Measurements from ENCODE around the gene UTP15. TPM values are rescaled to one million over a fixed set of nuclear protein-coding genes. Genes with fewer than 3 reads are reported as not detected.

Gene UTP15, protein sequence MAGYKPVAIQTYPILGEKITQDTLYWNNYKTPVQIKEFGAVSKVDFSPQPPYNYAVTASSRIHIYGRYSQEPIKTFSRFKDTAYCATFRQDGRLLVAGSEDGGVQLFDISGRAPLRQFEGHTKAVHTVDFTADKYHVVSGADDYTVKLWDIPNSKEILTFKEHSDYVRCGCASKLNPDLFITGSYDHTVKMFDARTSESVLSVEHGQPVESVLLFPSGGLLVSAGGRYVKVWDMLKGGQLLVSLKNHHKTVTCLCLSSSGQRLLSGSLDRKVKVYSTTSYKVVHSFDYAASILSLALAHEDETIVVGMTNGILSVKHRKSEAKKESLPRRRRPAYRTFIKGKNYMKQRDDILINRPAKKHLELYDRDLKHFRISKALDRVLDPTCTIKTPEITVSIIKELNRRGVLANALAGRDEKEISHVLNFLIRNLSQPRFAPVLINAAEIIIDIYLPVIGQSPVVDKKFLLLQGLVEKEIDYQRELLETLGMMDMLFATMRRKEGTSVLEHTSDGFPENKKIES
- polyA plus RNA-seq (ENCODE audit: insufficient read length in 10 of 10), result 10 to 100 TPM in 9 of 10 donors, 1 to 10 TPM in 1; 9.2 to 16.0 (median 12.2) TPM
- long read RNA-seq, donor 1, partial matches to known transcripts, result 0 of 3 reads
- long read RNA-seq, donor 1, other reads (novel, unspliced or antisense), result 0 of 3 reads
- long read RNA-seq, donor 2, partial matches to known transcripts, result 19 of 20 reads
- long read RNA-seq, donor 2, other reads (novel, unspliced or antisense), result 0 of 20 reads
- long read RNA-seq, donor 3, result 0 reads
- long read RNA-seq, donor 4, partial matches to known transcripts, result 0 of 1 reads
- long read RNA-seq, donor 4, other reads (novel, unspliced or antisense), result 0 of 1 reads
- long read RNA-seq, donor 5, partial matches to known transcripts, result 0 of 3 reads
- long read RNA-seq, donor 5, other reads (novel, unspliced or antisense), result 0 of 3 reads
- long read RNA-seq, donor 6, partial matches to known transcripts, result 0 of 1 reads
- long read RNA-seq, donor 6, other reads (novel, unspliced or antisense), result 0 of 1 reads
- long read RNA-seq, donor 7, partial matches to known transcripts, result 0 of 2 reads
- long read RNA-seq, donor 7, other reads (novel, unspliced or antisense), result 0 of 2 reads
- long read RNA-seq, donor 8, result 0 reads
- long read RNA-seq, donor 9, result 0 reads

DNA sequence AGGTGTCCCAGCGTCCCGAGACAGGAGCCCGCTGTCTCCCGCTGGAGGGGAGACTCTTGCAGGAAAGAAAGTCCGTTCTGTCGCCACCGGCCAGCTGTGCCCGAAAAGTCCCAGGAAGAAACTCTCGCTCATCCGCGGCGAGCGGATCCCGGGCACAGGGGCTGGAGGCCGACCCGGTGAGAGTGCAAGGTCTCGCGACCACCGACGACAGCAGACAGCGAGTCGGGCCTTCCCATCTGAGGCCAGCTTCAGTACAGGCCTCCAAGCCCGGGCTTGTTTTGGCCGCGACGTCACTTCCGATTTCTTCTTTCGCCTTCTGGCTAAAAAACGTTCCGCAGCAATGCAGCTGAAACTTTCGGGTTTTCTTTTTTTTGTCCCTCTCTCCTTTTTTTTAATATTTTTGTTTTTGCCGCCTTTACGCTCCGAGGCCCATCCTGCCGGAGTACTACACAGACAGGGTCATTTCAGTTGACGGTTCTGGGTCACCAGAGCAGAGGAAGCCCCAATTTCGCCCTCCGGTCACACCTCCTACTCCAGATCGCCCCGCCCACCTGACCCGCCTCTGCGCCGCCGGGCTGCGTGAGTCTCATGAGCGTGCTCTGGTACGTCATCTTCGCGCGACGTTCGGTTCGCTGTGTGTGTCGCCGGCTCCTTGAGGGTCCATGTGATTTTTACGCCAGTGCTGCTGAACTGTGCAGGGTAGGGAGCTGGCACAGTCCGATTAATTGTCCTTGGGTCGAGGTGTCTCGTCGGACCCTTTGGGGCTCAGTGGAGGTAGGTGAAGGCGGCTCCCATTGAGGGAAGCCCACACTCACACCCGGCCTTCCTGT lies at the start of gene UTP15, which contains the start of gene ANKRA2:
Gene UTP15, plus strand, starts transcription at position 605 of the 830 bp plus-strand sequence. CDS start 1,602 bp downstream, outside the sequence.
Gene ANKRA2, minus strand, starts transcription at position 501 of the 830 bp plus-strand sequence. CDS start 2,758 bp downstream, outside the sequence.
- DNase-seq, result peak; percentile 99 to 100 (median 99)

DNA sequence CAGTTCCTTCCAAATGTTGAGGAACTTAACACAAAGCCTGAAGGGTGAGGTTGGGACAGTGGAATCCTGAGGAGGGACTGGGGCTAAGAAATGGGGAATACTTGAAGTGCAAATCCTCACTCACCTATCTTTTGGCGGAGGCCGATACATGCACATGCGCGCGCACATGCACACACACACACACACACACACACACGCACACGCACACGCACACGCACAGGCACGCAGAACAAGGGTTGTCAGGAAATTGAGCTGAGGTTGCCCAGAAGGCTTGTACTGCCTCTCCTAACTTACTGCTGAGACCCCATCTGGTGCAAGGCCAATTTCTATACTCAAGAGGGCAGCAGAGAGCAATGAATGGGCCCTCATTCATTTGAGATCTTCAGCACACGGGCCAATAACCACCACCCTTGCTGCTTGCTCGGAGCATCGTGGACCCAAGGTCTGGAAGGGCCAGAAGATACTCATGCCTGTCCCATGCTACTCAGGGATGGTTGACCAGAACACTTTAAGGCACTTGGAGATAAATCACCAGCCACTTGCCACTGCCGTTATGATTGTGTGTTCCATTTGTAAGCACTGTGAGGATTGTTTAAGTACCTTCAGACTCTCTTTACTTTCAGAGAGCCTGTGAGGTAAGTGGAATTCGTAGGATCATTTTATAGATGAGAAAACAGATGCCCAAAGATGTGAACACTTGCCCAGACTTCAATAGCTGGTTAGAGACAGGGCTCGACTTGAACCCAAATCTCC lies 45.8 kb upstream of the UTP15 start:
- DNase-seq, result peak; percentile 70 to 84 (median 71)

DNA sequence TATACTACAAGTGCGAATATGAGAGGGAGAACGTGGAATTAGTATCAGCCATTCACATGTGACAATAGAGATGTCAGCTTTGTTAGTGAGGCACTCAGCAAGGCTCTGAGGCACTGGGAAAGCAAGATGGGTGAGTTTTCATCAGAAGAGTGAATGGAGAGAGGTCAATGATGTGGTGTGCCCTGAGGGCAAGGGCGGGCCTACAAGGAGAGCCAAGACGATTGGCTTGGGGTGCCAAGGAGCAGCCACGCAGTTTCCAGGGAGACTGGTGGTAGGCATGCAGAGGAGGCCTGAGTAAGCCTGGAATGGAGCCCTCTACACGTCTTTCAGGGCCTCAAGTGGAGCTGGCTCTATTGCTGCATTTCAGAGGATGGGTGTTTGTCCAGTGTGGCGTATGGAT lies 42.6 kb upstream of the UTP15 start:
- no peak for DNase-seq

DNA sequence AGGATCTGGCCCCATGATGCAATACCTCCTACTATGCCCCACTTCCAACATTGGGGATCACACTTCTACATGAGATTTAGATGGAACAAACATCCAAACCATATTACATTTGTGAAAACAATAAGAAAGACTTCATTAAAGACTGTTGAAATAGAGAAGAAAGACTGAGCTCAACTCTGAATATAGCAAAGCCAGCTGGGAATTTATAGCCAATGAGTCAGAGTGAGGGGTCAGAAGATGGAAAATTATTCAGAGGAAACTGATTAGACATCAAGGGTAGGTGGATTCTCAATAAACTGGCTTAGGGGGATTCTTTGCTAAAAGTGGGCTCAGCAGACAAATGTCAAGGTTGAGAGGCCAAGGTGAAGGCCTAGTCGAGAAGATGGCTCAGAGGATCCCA lies 41.7 kb upstream of the UTP15 start:
- DNase-seq, result no peak

DNA sequence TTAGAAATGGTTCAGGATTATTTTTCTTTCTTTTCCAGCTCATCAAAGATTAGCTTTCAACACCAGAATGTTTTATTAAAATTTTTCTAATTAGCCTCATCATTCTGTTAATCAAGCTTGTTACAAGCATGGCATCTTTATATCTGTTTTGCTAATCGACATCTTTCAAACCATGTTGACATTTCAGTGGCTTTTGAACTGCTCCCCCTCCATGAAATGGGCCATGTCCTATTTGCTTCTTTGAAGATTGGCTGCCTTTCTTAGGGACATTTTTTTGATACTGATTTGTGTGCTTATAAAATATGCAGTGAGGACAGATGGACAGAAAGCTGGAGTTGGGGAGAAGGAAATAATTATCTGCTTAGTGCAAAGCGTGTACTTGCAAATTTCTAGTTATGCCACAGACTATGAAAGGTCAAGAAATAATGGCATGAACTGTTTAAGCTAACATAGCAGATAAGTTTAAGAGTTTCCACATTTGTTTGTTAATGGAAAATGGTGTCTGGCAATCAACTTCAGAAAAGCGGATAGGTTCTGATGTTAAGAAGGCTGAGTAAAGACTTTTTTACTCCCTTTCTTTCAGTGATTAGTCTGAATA lies 39.8 kb upstream of the UTP15 start:
- no peak for DNase-seq

DNA sequence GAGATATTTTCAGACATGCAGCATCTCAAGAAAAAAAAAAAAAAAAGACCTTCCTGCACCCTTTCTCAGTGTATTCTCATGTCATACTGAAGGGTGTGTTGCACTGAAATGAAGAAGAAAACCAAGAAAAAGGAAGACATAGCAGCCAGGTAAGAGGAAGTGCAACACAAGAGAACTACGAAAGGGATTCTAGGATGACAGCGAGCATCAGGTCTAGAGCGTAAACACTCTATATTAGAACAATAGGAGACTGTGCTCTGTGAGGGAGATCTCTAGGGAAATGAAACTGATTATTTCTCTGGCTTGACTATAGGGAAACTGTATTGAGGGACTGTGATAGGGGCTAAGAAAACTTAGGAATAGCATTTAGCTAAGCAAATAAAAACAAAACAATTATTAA lies 37.3 kb upstream of the UTP15 start:
- DNase-seq, result no peak

DNA sequence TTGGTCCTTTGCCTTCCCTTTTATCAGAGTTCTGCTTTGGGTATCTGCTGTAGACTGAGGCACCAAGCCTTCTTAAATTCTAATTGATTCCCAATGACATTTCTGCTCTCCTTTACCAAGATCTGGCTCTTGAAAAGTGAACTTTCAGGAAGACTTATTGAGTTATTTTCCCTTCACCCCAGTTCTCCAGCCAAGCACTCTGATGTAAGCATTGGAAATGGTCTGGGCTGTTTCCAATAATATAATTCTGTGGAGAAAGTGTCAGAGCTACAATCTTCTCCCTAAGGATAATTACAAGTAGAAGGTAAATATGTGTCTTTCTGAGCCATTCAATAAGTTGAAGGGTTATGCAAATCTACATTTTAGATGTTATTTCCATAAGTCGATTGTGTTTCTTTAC lies 36.5 kb upstream of the UTP15 start:
- no peak for DNase-seq

DNA sequence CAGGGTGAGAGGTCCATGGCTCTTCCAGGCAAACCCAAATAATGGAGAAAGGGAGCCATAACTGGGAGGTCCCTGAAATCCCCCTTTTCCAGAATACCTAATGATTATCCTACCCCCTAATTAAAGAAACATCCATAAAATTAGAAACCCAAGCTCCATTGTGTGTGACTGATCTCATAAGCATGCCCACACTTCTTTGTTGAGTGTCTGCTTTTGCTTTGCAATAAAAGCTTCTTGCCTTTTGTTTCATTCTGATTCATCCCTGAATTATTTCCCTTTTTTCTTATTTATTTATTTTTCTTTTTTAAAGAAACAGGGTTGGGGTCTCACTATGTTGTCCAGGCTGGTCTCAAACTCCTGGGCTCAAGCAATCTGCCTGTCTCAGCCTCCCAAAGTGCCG lies 34.2 kb upstream of the UTP15 start:
- DNase-seq, result no peak

DNA sequence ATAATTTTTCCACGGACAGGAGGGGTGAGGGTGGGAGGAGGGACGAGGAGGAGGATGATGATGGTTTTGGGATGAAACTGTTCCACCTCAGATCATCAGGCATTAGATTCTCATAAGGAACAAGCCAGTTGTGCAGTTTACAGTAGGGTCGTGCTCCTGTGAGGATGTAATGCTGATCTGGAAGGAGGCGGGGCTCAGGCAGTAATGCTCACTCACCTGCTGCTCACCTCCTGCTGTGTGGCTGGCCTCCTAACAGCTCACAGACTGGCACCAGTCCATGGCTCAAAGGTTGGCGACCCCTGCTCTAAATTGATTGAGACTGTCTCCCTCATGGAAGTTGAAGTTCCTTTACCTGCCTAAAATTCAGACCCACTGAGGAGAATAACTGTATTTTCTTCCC lies 33.3 kb upstream of the UTP15 start:
- no peak for DNase-seq

DNA sequence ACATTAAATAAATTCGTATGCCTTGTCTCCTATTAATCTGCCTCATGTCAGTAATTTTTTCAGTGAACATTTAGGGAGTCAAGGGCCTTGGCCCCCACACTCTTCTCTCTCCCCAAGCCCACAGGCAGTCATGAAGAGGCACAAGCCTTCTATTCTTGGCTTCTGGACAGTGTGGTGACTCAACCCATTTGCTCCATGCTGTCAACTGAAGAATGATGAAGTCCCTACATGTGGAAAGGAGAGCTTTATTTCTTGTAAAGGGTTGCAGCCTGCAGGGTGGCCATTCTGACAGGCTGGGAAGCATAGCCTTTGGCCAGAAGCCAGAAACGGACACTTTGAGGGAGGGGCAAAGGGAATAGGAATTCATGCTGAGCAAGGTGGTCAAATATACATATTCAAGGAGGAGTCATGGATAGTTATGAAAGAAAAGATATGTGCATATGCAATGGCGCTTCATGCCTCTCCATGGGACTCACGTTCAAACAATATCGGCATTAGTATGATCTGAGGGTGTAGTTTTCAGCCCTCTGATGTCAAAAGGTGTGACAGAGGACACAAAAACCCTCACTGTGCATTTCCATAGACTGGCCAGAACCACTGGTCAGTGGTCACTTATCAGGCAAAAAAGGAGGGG lies 31.4 kb upstream of the UTP15 start:
- DNase-seq, result no peak

DNA sequence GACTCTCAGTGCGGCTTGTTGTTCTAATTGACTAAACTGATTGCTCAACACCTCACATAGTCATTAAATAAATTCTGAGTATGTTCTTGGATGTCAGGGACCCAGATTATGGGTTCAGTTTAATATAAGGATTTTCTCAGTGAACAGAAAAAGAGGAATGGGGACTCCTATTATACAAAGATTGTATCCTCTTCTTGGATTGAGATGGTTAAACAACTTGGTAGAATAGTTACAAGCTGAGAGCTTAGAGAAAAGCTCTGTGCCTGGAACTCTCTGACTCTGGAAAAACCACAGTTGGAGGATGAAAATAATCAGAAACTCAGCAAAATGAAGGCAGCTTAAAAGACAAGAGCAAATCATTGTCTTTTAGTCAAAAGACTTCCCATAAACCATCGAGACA lies 30.6 kb upstream of the UTP15 start:
- DNase-seq, result no peak

DNA sequence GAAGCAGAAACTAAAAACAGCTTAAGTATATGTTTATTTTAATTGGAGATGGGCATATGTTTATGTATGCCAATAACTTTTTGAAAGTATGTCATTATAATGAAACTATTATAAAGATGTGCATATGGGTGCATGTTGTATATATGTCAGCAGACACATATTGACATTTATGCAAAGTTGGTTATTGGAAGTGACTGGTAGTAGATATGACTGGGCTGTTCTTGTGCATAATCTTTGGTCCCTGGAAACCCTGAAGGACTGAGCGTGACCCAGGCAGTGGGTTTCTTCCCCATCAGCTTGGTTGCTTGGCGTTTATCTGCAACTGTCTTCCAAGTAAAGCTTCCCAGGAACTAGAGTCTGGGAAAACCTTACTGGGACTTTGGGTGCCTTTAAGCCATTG lies 25.8 kb upstream of the UTP15 start:
- DNase-seq, result no peak

DNA sequence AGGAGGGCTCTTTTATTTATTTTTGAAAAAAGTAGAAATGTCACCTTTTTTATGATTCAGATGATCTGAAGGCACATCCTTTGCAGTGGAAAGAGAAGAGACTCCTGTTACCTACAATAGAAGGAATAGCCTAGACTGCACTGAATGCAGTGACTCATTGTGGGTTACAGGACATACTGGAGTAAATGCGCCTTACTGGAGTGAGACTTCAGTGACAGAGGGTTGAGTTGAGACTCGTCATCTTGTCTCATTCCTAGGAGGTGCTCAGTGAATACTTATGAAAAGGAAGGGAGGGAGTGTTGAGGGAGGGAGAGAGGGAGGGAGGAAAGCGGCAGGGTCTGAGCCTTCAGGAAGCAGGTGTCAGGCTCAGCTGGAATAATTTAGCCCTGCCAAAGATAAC lies 25.4 kb upstream of the UTP15 start:
- DNase-seq, result peak in 1 of 3 donors; percentile 33

DNA sequence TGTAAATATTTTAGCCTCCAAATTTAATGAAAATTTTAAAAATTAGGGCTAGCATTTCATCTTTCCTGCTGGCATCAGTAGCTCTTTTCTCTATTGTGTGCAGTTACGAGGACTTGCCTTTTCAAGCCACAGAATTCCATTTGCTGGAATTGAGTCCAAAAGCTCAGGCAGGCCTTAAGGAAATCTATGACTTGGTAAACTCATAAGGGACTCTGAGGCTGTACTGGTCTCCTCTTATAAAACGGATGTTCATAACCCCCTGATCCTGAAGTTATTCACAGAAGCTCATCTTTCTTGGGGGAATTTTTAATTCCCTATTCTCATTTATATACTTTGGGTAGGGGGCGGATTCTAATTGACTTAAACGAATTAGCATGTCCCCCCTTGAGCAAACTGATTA lies 23.5 kb upstream of the UTP15 start:
- DNase-seq, result no peak

DNA sequence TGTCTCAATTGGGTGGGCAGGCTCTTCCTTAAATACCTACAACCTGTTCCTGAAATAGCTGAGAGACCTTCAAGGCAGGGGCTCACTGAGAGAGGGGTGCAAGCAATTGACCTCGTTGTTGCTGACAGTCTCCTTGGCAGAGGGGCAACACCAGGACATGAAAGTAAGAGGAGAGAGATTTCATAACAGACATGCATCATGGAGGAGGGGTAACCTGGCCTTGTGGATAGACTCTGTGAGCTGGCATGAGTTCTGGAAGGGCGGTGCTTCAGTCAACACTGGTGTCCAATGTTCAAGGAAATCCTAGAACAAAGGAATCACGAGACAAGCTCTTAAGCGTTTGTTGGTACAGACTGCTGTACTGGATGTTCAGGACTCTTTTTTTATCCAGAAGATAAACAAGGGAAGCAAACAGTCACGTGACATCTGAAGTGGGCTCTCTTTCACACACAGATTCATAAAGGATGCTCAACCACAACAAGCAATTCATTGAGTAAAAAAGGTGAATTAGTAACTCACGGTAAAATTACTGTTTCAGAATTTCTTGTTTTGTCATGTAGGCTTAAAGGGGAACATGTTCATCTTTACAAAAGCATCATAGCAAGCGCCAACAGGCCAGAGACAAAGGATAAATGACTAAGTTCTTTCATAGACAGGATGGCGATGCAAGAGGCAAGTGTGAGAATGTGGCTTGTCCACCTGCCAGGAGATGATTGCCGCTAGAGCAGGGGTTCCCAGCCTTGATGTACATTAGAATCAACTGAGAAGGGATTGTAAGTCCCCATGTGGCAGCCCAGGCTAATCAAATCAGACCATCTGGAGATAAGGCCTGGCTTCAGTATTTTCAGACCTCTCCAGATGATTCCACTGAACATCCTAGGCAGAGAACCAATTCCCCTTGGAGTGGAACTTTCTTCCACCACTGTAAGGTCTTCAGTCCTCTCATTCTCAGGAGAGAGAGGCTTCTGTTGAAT lies 20.8 kb upstream of the UTP15 start:
- no peak for DNase-seq

DNA sequence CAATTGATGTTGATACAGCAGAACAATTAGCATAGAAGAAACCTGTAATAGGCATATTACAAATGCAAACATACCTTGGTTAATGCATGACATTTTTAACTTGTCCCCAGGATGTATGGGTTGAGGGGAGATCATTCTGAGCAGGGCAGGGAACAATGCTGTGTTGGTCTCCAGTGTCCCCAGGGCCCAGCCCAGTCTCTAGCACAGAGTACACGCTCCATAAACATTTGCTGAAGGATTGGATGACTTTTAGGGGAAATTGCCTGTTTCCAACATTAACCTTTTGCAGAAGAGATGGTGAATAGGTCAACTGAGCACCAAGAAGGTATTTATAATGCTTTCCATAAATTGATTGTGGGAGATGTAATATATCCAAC lies 20.2 kb upstream of the UTP15 start:
- no peak for DNase-seq

DNA sequence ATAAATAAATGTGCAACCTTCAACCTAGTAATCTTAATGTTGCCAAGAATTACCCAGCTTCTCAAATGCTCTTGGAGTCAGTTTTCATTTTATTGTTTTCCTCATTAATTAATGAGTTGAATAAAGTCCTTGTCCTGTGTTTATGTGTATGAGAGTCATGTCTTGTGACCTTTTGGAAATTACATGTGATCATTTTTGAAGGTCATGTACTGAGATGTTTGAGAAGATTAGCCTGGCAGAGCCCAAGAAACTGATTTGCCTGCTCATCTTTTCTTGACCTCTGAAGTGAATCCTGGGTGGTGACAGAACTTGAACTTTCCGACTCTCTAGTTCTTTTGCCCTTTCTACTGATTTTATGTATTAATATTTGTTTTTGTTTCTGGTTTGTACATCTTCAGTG lies 15.5 kb upstream of the UTP15 start:
- DNase-seq, result no peak

DNA sequence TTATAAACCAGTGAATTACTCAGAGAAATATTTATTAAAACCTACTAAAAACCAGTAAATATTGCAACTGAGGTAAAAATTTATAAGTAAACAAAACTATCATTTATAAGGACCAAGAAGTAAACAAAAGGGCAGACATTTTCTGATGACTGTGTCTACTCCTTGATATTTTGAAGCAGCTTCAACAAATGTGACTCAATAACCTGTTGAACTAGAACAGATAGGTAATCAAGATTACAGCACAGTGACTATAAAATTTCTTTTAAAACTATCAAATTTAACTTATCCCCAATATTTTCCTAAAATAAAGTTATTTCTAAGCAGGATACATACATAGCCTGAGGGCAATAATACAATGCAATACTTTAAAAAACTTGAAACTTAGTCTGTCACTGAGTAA lies 12.9 kb upstream of the UTP15 start:
- no peak for DNase-seq
